HL-60 (cell line): ENCODE data around the gene HS3ST3A1.

Source experiments
- DNase-seq, 2 experiments: peaks; one replicate each; pipeline ENCODE4 v3.0.0-alpha.2; 2010 to 2020; ENCODE audit warnings: low read depth in 1 of 2, low spot score in 1 of 2
- H3K27ac ChIP-seq: fragments of 250-450 bp; sonication (Bioruptor Pico); replicated peaks from 2 replicates; pipeline ENCODE4 v1.5.1; 2020; ENCODE audit warnings: mild to moderate bottlenecking, moderate library complexity
- H3K27me3 ChIP-seq: fragments of 250-450 bp; sonication (Bioruptor Pico); 2 replicates; pipeline ENCODE4 v1.5.1; 2021; ENCODE audit warnings: mild to moderate bottlenecking, moderate library complexity; ENCODE audit not compliant: insufficient read depth, poor library complexity, severe bottlenecking
- H3K4me3 ChIP-seq: replicated peaks from 2 replicates; pipeline ENCODE4 v1.5.1; 2011; ENCODE audit warnings: mild to moderate bottlenecking, control low read depth, low read length; ENCODE audit not compliant: insufficient read depth
- CTCF ChIP-seq: IDR thresholded peaks from one replicate; pipeline ENCODE4 v1.5.1; 2011; ENCODE audit warnings: low read length, control low read depth, inconsistent platforms; ENCODE audit not compliant: insufficient read depth
- GABPA ChIP-seq: IDR thresholded peaks from 2 replicates; pipeline ENCODE4 v1.6.1; 2012; ENCODE audit warnings: low read depth
- POLR2AphosphoS5 ChIP-seq: IDR thresholded peaks from 2 replicates; pipeline ENCODE4 v1.6.1; 2012; ENCODE audit warnings: low read depth
- REST ChIP-seq: IDR thresholded peaks from 2 replicates; pipeline ENCODE4 v1.6.1; 2012; ENCODE audit warnings: low read depth; ENCODE audit not compliant: insufficient replicate concordance
- SPI1 ChIP-seq: IDR thresholded peaks from 2 replicates; pipeline ENCODE4 v1.6.1; 2012; ENCODE audit warnings: low read depth, mild to moderate bottlenecking, borderline replicate concordance

Gene HS3ST3A1

DNA sequence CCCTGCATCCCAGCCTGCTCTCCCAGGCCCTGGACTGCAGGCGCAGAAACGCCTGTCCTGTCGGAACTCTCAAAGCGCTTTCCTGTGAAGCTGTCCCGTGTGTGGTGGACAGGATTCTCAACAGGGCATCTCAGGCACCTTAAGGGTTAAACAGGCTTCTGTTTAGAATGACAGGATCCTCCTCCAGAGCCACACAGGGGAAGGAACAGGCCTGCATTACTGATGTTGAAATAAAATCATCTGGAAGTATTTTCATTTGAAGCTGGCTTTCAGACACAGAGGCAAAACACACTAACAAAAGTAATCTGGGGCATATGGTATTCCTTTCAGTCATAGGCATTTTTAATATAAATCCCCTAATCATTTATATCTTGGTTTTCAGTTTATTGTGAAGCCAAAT lies 7.4 kb downstream of the HS3ST3A1 start:
- TF ChIP-seq GABPA (no peak), POLR2AphosphoS5 (no peak), SPI1 (no peak), CTCF (no peak), REST (no peak)
- Histone ChIP-seq H3K27me3 (no peaks in the 10 kb centered on the region), H3K4me3 (no peak overlapping the region), H3K27ac (no peak overlapping the region)
- no peak for DNase-seq

DNA sequence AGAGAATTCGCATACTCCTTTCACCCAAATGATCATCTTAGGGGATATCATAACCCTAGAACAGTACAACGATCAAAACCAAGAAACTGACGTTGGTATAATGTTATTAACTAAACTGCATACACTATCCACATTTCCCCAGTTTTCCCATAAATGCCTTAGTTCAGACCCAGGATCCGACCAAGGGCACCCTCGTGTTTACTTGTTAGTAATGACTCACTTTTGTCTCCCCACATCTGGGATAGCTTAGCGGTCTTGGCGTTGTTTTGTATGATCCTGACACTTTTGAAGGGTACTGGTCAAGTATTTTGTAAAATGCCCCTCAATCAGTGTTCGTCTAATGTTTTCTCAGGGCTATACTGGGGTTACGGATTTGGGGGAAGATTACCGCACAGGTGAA lies 8.0 kb downstream of the HS3ST3A1 start:
- no peak overlapping the region for H3K27ac ChIP-seq

More for the DNA sequence above, 8.0 kb downstream of the HS3ST3A1 start:
- no peak for DNase-seq
- no peak for TF ChIP-seq SPI1
- no peak for TF ChIP-seq GABPA
- TF ChIP-seq REST, result no peak
- no peak for TF ChIP-seq POLR2AphosphoS5
- TF ChIP-seq CTCF, result no peak
- Histone ChIP-seq H3K27me3 (no peaks in the 10 kb centered on the region), H3K4me3 (no peak overlapping the region)
